ENCODE results near the gene TSPAN13.

DNA sequence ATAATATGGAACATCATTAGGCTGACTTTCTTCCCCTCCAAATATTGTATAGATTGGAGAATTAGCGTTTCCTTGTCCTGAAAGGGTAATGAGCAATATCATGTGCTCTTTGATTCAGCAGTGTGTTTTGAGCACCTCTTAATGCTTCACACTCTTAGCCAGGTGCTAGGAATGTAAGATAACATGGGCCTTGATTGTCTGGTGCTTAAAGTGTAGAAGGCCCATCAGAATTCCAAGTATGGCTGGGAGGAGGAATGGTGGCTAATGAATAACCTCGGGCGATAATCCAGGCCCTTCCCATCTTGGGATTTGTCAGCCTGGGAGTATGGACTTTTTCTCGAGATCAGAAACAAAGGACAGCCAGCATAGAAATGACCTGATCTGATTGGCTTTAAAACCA lies 8.6 kb downstream of the TSPAN13 start:
- TF ChIP-seq, protein P1, sequence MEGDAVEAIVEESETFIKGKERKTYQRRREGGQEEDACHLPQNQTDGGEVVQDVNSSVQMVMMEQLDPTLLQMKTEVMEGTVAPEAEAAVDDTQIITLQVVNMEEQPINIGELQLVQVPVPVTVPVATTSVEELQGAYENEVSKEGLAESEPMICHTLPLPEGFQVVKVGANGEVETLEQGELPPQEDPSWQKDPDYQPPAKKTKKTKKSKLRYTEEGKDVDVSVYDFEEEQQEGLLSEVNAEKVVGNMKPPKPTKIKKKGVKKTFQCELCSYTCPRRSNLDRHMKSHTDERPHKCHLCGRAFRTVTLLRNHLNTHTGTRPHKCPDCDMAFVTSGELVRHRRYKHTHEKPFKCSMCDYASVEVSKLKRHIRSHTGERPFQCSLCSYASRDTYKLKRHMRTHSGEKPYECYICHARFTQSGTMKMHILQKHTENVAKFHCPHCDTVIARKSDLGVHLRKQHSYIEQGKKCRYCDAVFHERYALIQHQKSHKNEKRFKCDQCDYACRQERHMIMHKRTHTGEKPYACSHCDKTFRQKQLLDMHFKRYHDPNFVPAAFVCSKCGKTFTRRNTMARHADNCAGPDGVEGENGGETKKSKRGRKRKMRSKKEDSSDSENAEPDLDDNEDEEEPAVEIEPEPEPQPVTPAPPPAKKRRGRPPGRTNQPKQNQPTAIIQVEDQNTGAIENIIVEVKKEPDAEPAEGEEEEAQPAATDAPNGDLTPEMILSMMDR (IDR thresholded peaks at IDR 0.05; ENCODE audit: insufficient read depth, low read depth, low read length): no peak
- no peak for TF ChIP-seq EZH2 (IDR thresholded peaks at IDR 0.05; ENCODE audit: insufficient read depth, low read length)
